Fibroblast of lung (primary cell): ENCODE measurements around the gene WSCD2. TPM values are rescaled to one million over a fixed set of nuclear protein-coding genes. Genes with fewer than 3 reads are reported as not detected.

Experiments
- DNase-seq, 2 donors: peaks; one replicate each; pipeline versions ENCODE4 v3.0.0 to v3.0.0-alpha.2; 2010; ENCODE audit warnings: low read depth in 2 of 2
- H2AFZ ChIP-seq: 2 replicates; pipeline ENCODE4 v1.5.1; 2012; ENCODE audit warnings: low read length, control low read depth, inconsistent platforms
- H3K27ac ChIP-seq: 2 replicates; pipeline ENCODE4 v1.5.1; 2011; ENCODE audit warnings: low read length, control low read depth; ENCODE audit not compliant: insufficient read depth
- H3K27me3 ChIP-seq: 2 replicates; pipeline ENCODE4 v1.5.1; 2011; ENCODE audit warnings: mild to moderate bottlenecking, low read length; ENCODE audit not compliant: control insufficient read depth, insufficient read depth
- H3K36me3 ChIP-seq: 2 replicates; pipeline ENCODE4 v1.5.1; 2011; ENCODE audit warnings: low read length; ENCODE audit not compliant: control insufficient read depth, insufficient read depth
- H3K4me1 ChIP-seq: 2 replicates; pipeline ENCODE4 v1.5.1; 2011; ENCODE audit warnings: low read length; ENCODE audit not compliant: control insufficient read depth, insufficient read depth; ENCODE audit errors: extremely low read depth
- H3K4me2 ChIP-seq: 2 replicates; pipeline ENCODE4 v1.5.1; 2011; ENCODE audit warnings: low read length, control low read depth; ENCODE audit not compliant: insufficient read depth; ENCODE audit errors: extremely low read depth
- H3K4me3 ChIP-seq, 4 experiments: fragments of 200-600 bp in 1 of 4; sonication (generic) in 1 of 4; replicated peaks in 1 of 4; 2 replicates each; pipeline ENCODE4 v1.5.1; 2011 to 2016; ENCODE audit warnings: low read length in 4 of 4, low read depth in 3 of 4, mild to moderate bottlenecking in 3 of 4, control low read depth in 2 of 4, inconsistent platforms in 1 of 4, mixed read lengths in 1 of 4; ENCODE audit not compliant: insufficient read depth in 1 of 4; ENCODE audit errors: control extremely low read depth in 1 of 4
- H3K79me2 ChIP-seq: 2 replicates; pipeline ENCODE4 v1.5.1; 2012; ENCODE audit warnings: mild to moderate bottlenecking, low read length, inconsistent platforms; ENCODE audit not compliant: control insufficient read depth, insufficient read depth
- H3K9ac ChIP-seq: 2 replicates; pipeline ENCODE4 v1.5.1; 2011; ENCODE audit warnings: mild to moderate bottlenecking, low read length, control low read depth; ENCODE audit not compliant: insufficient read depth
- H3K9me3 ChIP-seq: 2 replicates; pipeline ENCODE4 v1.5.1; 2012; ENCODE audit warnings: low read depth, low read length; ENCODE audit not compliant: control insufficient read depth, insufficient read depth
- H4K20me1 ChIP-seq: 2 replicates; pipeline ENCODE4 v1.5.1; 2011; ENCODE audit warnings: low read length; ENCODE audit not compliant: control insufficient read depth, insufficient read depth; ENCODE audit errors: extremely low read depth
- CTCF ChIP-seq, 2 donors: IDR thresholded peaks in 1 of 2; conservative IDR thresholded peaks in 1 of 2; 1 replicate in 1 of 2; 2 replicates in 1 of 2; pipeline ENCODE4 v1.5.1; 2011 to 2012; ENCODE audit warnings: low read length in 2 of 2, control low read depth in 1 of 2, inconsistent platforms in 1 of 2, low read depth in 1 of 2, mild to moderate bottlenecking in 1 of 2
- EZH2 ChIP-seq: IDR thresholded peaks from 2 replicates; pipeline ENCODE4 v1.5.1; 2012; ENCODE audit warnings: low read length, control low read depth, mild to moderate bottlenecking; ENCODE audit errors: missing control alignments
- polyA plus RNA-seq, 2 donors: library from polyadenylated mRNA; depleted of rRNA in 1 of 2; stranded (reverse) in 1 of 2; unstranded in 1 of 2; fragments of >200 nt; gene quantifications; 2 replicates each; pipeline ENCODE4 v1.2.1, GENCODE V29; 2011 to 2012; ENCODE audit warnings: missing spikeins in 1 of 2
- total RNA-seq: library from RNA; depleted of rRNA; stranded (reverse); fragments of >200 nt; gene quantifications from 2 replicates; pipeline ENCODE4 v1.2.1, GENCODE V29; 2014

The WSCD2 gene
- total and polyA plus RNA-seq, 2 donors (not counting 1 experiment from before 2014, with no cell fraction given) = not detected

- no peak overlapping the region for H3K27ac ChIP-seq
- no peaks in the 10 kb centered on the region for H3K27me3 ChIP-seq
- no peak for TF ChIP-seq CTCF (conservative IDR thresholded peaks at IDR 0.05 in 1 of 2, IDR thresholded peaks at IDR 0.05 in 1 of 2; ENCODE audit: low read depth in 1 of 2, low read length in 2 of 2)
- no peak for TF ChIP-seq EZH2
- H2AFZ ChIP-seq = no peak overlapping the region
- no peaks in the 10 kb centered on the region for H3K9me3 ChIP-seq
- H3K79me2 ChIP-seq = no peaks in the 10 kb centered on the region
- H3K9ac ChIP-seq = no peak overlapping the region
- no peaks in the 10 kb centered on the region for H3K36me3 ChIP-seq
- H3K4me1 ChIP-seq = no peaks in the 10 kb centered on the region
- no peak overlapping the region for H3K4me3 ChIP-seq
- no peak for DNase-seq
- no peaks in the 10 kb centered on the region for H4K20me1 ChIP-seq
- no peak overlapping the region for H3K4me2 ChIP-seq
These were observed 12.8 kb upstream of the WSCD2 start for GRCh38 chr12:108116254-108116653.

- TF ChIP-seq EZH2 (no peak), CTCF (conservative IDR thresholded peaks at IDR 0.05 in 1 of 2, IDR thresholded peaks at IDR 0.05 in 1 of 2; ENCODE audit: low read depth in 1 of 2, low read length in 2 of 2) (no peak)
- no peaks in the 10 kb centered on the region for H3K79me2 ChIP-seq
- H4K20me1 ChIP-seq = no peaks in the 10 kb centered on the region
- H3K4me2 ChIP-seq = no peak overlapping the region
- no peak overlapping the region for H3K27ac ChIP-seq
- H3K36me3 ChIP-seq = no peaks in the 10 kb centered on the region
- no peak overlapping the region for H3K4me3 ChIP-seq
- H3K4me1 ChIP-seq = no peaks in the 10 kb centered on the region
- no peaks in the 10 kb centered on the region for H3K27me3 ChIP-seq
- H2AFZ ChIP-seq = no peak overlapping the region
- no peaks in the 10 kb centered on the region for H3K9me3 ChIP-seq
- no peak overlapping the region for H3K9ac ChIP-seq
- no peak for DNase-seq
These were observed 12.4 kb upstream of the WSCD2 start for GRCh38 chr12:108116699-108117098.

GRCh38 chr12:108117163-108117849 is 11.8 kb upstream of the WSCD2 start:
- Histone ChIP-seq H3K27ac (no peak overlapping the region), H3K4me2 (no peak overlapping the region), H3K27me3 (no peaks in the 10 kb centered on the region), H3K4me3 (no peak overlapping the region), H3K4me1 (no peaks in the 10 kb centered on the region), H3K79me2 (no peaks in the 10 kb centered on the region), H3K9me3 (no peaks in the 10 kb centered on the region), H4K20me1 (no peaks in the 10 kb centered on the region), H2AFZ (no peak overlapping the region), H3K36me3 (no peaks in the 10 kb centered on the region), H3K9ac (no peak overlapping the region)
- DNase-seq = no peak
- no peak for TF ChIP-seq CTCF (conservative IDR thresholded peaks at IDR 0.05 in 1 of 2, IDR thresholded peaks at IDR 0.05 in 1 of 2; ENCODE audit: low read depth in 1 of 2, low read length in 2 of 2)
- TF ChIP-seq EZH2 = no peak
